Endothelial cell of umbilical vein (primary cell): Measurements from ENCODE around the gene XRN2. TPM values are rescaled to one million over a fixed set of nuclear protein-coding genes. Genes with fewer than 3 reads are reported as not detected.

ENCODE experiments used
- BruUV-seq: library from RNA; stranded (reverse); fragments of 400-500 nt; replicated peaks from 2 replicates; lab custom pipeline; 2021; lab: Mats Ljungman, UMichigan
- CTCF ChIA-PET: fragments of 300-600, 350-600 bp; sonication (Branson Sonifier 250); formaldehyde crosslinking; loops from one replicate; lab custom pipeline; 2021; ENCODE audit warnings: antibody characterized with exemption, inconsistent platforms; lab: Charles Lee
- POLR2A ChIA-PET: fragments of 300-600, 350-600 bp; sonication (Branson Sonifier 250); formaldehyde crosslinking; loops from one replicate; lab custom pipeline; 2021; ENCODE audit warnings: antibody characterized with exemption, inconsistent platforms; lab: Charles Lee
- DNase-seq: peaks from one replicate; pipeline ENCODE4 v3.0.0-alpha.2; 2011; ENCODE audit warnings: low read depth, low spot score
- FAIRE-seq: peaks from 2 replicates; lab custom pipeline; 2011; peaks lifted over from hg19 to GRCh38; lab: Jason Lieb, UNC
- H2AFZ ChIP-seq: 2 replicates; pipeline ENCODE4 v1.6.0; 2012; ENCODE audit warnings: low read depth, low read length, control low read depth, inconsistent platforms
- H3K27ac ChIP-seq: 2 replicates; pipeline ENCODE4 v1.5.1; 2011; ENCODE audit warnings: low read depth, mild to moderate bottlenecking, control low read depth, low read length, moderate library complexity; ENCODE audit not compliant: insufficient read depth
- H3K27me3 ChIP-seq, 2 experiments: 2 replicates each; pipeline versions ENCODE4 v1.6.0 to v1.6.1; 2011; ENCODE audit warnings: low read length in 2 of 2, mixed read lengths in 1 of 2; ENCODE audit not compliant: control insufficient read depth in 2 of 2, insufficient read depth in 2 of 2
- H3K36me3 ChIP-seq, 2 experiments: 2 replicates in 1 of 2; 3 replicates in 1 of 2; pipeline ENCODE4 v1.5.1; 2011; ENCODE audit warnings: low read length in 2 of 2, mild to moderate bottlenecking in 1 of 2, moderate library complexity in 1 of 2; ENCODE audit not compliant: control insufficient read depth in 2 of 2, insufficient read depth in 2 of 2; ENCODE audit errors: extremely low read depth in 1 of 2
- H3K4me1 ChIP-seq: 3 replicates; pipeline ENCODE4 v1.5.1; 2011; ENCODE audit warnings: mild to moderate bottlenecking, low read length; ENCODE audit not compliant: control insufficient read depth, insufficient read depth; ENCODE audit errors: extremely low read depth
- H3K4me2 ChIP-seq: 2 replicates; pipeline ENCODE4 v1.6.1; 2011; ENCODE audit warnings: low read length, control low read depth, mixed read lengths; ENCODE audit not compliant: insufficient read depth
- H3K4me3 ChIP-seq, 3 experiments: fragments of 200-600 bp in 1 of 3; sonication (generic), shearing (Covaris generic) in 1 of 3; replicated peaks in 1 of 3; 2 replicates each; pipeline ENCODE4 v1.5.1; 2011 to 2016; ENCODE audit warnings: control low read depth in 3 of 3, low read length in 3 of 3, mild to moderate bottlenecking in 2 of 3, inconsistent platforms in 1 of 3, low read depth in 1 of 3, moderate library complexity in 1 of 3; ENCODE audit not compliant: insufficient read depth in 1 of 3
- H3K79me2 ChIP-seq: 2 replicates; pipeline ENCODE4 v1.6.0; 2012; ENCODE audit warnings: low read length, inconsistent platforms; ENCODE audit not compliant: control insufficient read depth, insufficient read depth
- H3K9ac ChIP-seq: replicated peaks from 2 replicates; pipeline ENCODE3; 2011; ENCODE audit warnings: low read length, control low read depth; ENCODE audit not compliant: insufficient read depth; ENCODE audit errors: extremely low read depth
- H3K9me1 ChIP-seq: replicated peaks from 3 replicates; pipeline ENCODE4 v1.6.0; 2011; ENCODE audit warnings: mild to moderate bottlenecking, low read length; ENCODE audit not compliant: control insufficient read depth, insufficient read depth; ENCODE audit errors: extremely low read depth
- H3K9me3 ChIP-seq: replicated peaks from 2 replicates; pipeline ENCODE4 v1.5.1; 2012; ENCODE audit warnings: low read length, inconsistent platforms; ENCODE audit not compliant: control insufficient read depth, insufficient read depth
- H4K20me1 ChIP-seq: replicated peaks from 2 replicates; pipeline ENCODE3; 2011; ENCODE audit warnings: mild to moderate bottlenecking, low read length; ENCODE audit not compliant: control insufficient read depth, insufficient read depth; ENCODE audit errors: extremely low read depth
- CTCF ChIP-seq, 2 donors: IDR thresholded peaks; 1 replicate in 1 of 2; 2 replicates in 1 of 2; pipeline ENCODE4 v1.5.1; 2011; ENCODE audit warnings: low read length in 2 of 2, mild to moderate bottlenecking in 2 of 2, moderate library complexity in 2 of 2, control low read depth in 1 of 2, inconsistent platforms in 1 of 2, low read depth in 1 of 2; ENCODE audit not compliant: insufficient read depth in 1 of 2; ENCODE audit errors: extremely low read depth in 1 of 2
- EZH2 ChIP-seq: IDR thresholded peaks from 2 replicates; pipeline ENCODE4 v1.6.1; 2012; ENCODE audit warnings: borderline replicate concordance, low read depth, mild to moderate bottlenecking, moderate library complexity, low read length, inconsistent platforms; ENCODE audit not compliant: severe bottlenecking
- FOS ChIP-seq: IDR thresholded peaks from 2 replicates; pipeline ENCODE4 v1.6.1; 2011; ENCODE audit warnings: mild to moderate bottlenecking, low read length, moderate library complexity, borderline replicate concordance; ENCODE audit not compliant: insufficient read depth
- GATA2 ChIP-seq: IDR thresholded peaks from 2 replicates; pipeline ENCODE4 v1.7.0; 2011; ENCODE audit warnings: low read depth, mild to moderate bottlenecking, moderate library complexity, mixed read lengths, low read length; ENCODE audit not compliant: insufficient read length, insufficient read depth
- JUN ChIP-seq: IDR thresholded peaks from 2 replicates; pipeline ENCODE4 v1.6.1; 2011; ENCODE audit warnings: borderline replicate concordance, low read depth; ENCODE audit not compliant: insufficient read length, insufficient read depth
- MYC ChIP-seq: IDR thresholded peaks from one replicate; pipeline ENCODE4 v1.6.1; 2011; ENCODE audit warnings: mild to moderate bottlenecking, low read depth, low read length
- POLR2A ChIP-seq: IDR thresholded peaks from 2 replicates; pipeline ENCODE4 v1.6.1; 2012; ENCODE audit warnings: low read depth, mild to moderate bottlenecking, control low read depth, low read length
- POLR2AphosphoS5 ChIP-seq: IDR thresholded peaks from 2 replicates; pipeline ENCODE4 v1.6.1; 2012; ENCODE audit warnings: low read depth, mild to moderate bottlenecking, control low read depth, low read length, moderate library complexity; ENCODE audit not compliant: insufficient read depth
- dilution Hi-C: fragments of 300-500 bp; cut with MboI; formaldehyde crosslinking; loops from one replicate; pipeline ENCODE4 v1.15.0; 2019; ENCODE audit warnings: low sequenced_read_pairs; ENCODE audit not compliant: extremely low pct_ligation_motif_present
- intact Hi-C: fragments of 100-400 bp; cut with micrococcal nuclease; formaldehyde crosslinking; loops from one replicate; pipeline ENCODE4 v1.10.0; 2022
- polyA plus RNA-seq, 4 experiments: library from polyadenylated mRNA; depleted of rRNA in 3 of 4; stranded (reverse) in 3 of 4; unstranded in 1 of 4; fragments of >200 nt; gene quantifications; 2 replicates each; pipeline versions ENCODE4 v1.2.1 to v1.2.3, GENCODE V29; 2011 to 2012; ENCODE audit warnings: missing spikeins in 1 of 4
- total RNA-seq: library from RNA; stranded (reverse); gene quantifications from 2 replicates; pipeline ENCODE4 v1.2.3, GENCODE V29; 2021
- TF ChIP-seq, protein P1 (sequence below): IDR thresholded peaks from 2 replicates; pipeline ENCODE4 v1.6.1; 2011; ENCODE audit not compliant: insufficient read depth, insufficient read length

XRN2 gene
- total and polyA plus RNA-seq, 2 donors (not counting 3 experiments of a cell fraction or from before 2014, with no cell fraction given), result 32.3 to 66.6 TPM

- no peaks in the 10 kb centered on the region for H3K36me3 ChIP-seq
- peak overlapping the region; percentile 64 for H3K4me2 ChIP-seq
- no peaks in the 10 kb centered on the region for H3K9me3 ChIP-seq
- no TSS peak for BruUV-seq
- H4K20me1 ChIP-seq, result peaks cover 8% of the 10 kb centered on the region
- no peaks in the 10 kb centered on the region for H3K27me3 ChIP-seq
- peaks cover 13% of the 10 kb centered on the region for H3K4me1 ChIP-seq
- no peak overlapping the region for H2AFZ ChIP-seq
- no peak overlapping the region for H3K4me3 ChIP-seq
- TF ChIP-seq EZH2 (no peak), MYC (no peak), CTCF (IDR thresholded peaks at IDR 0.05; ENCODE audit: extremely low read depth in 1 of 2, insufficient read depth in 1 of 2, low read depth in 1 of 2, low read length in 2 of 2) (no peak), GATA2 (no peak), FOS (no peak), JUN (no peak), POLR2AphosphoS5 (no peak), POLR2A (no peak)
- TF ChIP-seq, protein P1, sequence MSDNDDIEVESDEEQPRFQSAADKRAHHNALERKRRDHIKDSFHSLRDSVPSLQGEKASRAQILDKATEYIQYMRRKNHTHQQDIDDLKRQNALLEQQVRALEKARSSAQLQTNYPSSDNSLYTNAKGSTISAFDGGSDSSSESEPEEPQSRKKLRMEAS, result no peak
- intact Hi-C loops, result loop anchor here (10.0 kb wide), 1 partner anchor 1775 kb away; the partner anchor contains the start of gene CD93
- FAIRE-seq (no peak), DNase-seq (peak; percentile 38)
- CTCF ChIA-PET, result interaction anchor here (1.1 kb wide), 1 partner anchor 43 kb away, joined by 4 read pairs; no protein-coding TSS in a partner anchor
- no peak overlapping the region for H3K27ac ChIP-seq
- POLR2A ChIA-PET, result no interaction called here
- H3K79me2 ChIP-seq, result peaks cover 94% of the 10 kb centered on the region
- dilution Hi-C loops, result no loop called here
- no peak overlapping the region for H3K9ac ChIP-seq
- no peaks in the 10 kb centered on the region for H3K9me1 ChIP-seq
These were observed 6.7 kb downstream of the XRN2 start for GRCh38 chr20:21309678-21310467.
